HG03095 (cell line): ENCODE results near the gene TTC12.
"Not testable (repeated sequence)": the region's sequence is repeated elsewhere in the genome, so short reads cannot be mapped to it uniquely, and the experiment has no call there.

Experiments
- ATAC-seq: cut with Tn5 transposase; IDR thresholded peaks from one replicate; pipeline ENCODE4 v1.9.1; 2021; ENCODE audit warnings: moderate library complexity; ENCODE audit not compliant: unreplicated experiment

The TTC12 gene

DNA sequence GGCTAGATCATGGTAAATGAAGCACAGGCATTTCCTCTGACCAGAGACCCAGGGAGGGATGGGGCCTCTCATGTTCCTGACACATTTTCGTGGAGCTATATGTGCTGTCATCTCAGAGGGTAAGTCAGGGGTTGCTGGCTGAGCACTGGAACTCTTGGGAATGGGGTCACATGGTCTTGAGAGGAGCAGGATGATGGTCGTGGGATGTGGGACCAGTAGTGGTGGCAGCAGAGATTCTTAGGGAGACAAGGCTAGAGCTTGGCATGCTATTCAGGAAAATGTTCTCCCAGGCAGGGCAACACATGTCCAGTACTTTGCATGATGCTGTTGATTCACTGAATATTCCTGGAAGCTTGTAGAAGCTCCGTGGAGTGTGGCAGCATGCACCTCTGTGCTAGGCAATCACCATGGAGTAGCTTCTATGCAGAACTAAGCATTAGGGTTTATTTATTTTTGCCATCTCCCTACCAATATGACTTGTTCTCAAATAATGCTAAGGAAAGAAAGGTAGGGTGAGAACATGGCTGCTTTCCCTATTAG lies 31.4 kb upstream of the TTC12 start:
- no peak for ATAC-seq

DNA sequence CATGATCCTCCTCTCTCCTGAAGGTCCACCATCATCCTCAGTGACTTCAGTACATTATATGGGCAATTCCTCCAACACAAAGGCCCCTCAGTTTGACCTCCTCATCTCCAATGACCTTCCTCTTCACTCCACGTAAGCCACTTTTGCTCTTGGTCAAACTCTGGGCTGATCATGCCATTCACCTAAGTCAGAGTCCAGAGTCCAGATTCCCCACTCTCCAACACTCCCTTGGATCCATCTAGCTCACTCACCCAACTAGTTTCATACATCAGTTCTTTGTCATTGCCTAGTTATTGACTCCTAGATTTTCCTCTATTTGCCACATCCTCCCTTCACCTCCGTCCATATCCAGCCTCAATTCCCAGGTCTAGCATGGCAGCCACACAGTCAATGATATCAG lies 30.5 kb upstream of the TTC12 start:
- no peak for ATAC-seq

DNA sequence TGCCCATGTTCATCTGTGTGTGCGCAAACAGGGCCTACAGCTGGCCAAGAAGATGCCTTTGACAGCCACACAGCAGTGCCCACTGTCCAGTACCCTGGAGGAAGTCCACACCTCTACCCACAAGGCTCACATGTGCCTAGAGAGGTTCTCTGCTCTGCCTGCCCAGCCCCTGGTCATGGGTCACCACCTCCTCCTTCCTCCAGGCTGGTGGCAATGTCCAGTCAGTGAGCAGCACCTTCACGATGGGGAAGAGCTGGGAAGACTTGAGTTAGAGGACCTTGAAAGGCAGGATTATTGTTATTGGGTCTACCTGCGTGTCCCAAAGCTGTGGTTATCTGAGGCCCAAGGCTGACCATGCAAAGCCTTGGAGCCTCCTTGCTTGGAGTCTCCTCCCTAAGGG lies 28.4 kb upstream of the TTC12 start:
- no peak for ATAC-seq

DNA sequence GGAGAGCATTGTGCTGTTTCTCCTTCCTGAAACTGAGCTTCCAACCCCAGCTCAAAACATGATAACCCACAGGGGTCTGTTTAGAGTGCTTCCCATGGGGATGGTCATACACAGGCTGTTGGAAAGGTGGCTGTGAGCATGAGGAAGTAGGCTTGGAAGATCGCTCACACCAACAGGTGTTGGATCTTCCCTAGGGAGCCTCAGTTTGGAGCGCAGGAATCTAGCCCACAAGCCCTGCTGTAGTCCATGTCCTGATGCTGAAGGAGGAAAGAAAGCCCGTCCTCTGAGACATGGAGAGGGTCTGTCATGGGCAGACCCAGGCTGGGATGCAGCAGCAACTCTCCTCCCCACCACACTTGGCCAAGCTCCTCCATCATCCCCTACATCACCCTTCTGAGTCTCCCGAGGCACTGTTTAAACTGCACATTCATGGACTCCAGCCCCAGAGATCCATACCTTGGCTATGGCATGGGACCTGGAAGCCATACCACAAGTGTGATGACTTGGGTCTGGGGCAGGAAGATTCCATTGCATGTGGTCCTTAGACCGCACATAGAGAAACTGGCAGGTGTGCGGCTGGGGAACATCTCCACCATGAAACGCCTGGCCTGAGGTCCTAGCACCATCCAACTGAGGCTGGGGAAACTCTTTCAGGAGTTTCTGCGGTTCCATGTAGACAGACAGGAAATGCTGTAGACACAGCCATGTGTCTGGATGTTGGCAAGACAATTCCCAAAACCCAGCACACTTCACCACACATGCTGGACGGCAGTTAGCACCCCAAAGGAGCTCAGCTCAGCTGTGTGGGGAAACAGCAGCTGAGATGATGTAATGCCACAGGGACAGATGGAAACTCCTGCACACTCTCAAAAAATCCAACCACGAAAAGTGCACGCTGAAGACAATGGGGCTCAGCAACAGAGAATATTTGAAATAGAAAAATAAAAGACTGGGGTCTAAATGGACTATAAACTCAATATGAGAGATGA lies 27.6 kb upstream of the TTC12 start:
- no peak for ATAC-seq

DNA sequence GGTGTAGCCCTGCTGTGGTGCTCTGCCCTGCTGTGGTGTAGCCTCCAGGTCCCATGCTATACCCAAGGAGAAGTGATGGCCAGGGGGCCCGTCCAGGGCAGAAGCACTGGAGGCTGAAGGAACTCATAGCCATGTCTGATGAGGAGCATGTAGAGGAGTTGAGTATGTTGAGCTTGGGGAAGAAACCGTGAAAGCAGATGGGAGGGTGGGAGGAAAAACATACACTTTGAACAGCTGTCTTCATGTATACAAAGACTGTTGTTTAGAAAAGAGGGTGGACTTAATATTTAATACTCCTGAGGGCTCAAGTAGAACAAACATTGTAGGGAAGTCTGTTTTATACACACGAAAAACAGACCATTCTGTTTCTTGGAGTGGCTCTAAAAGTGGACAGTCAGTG lies 26.6 kb upstream of the TTC12 start:
- no peak for ATAC-seq

DNA sequence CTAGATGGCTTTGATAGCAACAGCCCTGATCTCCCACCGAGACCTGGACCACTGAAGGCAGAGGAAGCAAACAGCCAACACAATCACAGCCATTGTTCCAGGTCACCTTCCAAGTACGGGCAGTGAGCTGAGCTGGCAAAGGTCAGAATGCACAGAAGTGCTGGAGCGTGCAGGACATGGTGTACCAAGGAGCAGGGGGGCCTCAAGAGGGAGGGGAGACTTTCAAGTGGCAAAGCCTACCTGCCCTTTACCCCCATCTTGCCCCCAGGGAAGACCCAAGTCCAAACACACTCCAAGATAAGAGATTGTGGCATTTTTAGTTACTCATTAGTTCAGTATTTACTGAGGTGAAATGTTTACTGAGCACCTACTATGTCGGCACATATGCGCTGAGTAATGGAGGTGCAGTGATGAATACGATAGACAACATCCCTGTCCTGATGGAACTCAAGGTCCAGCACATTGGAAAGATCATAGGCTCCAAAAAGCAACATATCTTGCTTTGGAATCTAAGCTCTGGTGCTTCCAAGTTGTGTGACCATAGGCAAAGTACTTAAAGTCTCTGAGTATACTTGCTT lies 26.0 kb upstream of the TTC12 start:
- no peak for ATAC-seq

DNA sequence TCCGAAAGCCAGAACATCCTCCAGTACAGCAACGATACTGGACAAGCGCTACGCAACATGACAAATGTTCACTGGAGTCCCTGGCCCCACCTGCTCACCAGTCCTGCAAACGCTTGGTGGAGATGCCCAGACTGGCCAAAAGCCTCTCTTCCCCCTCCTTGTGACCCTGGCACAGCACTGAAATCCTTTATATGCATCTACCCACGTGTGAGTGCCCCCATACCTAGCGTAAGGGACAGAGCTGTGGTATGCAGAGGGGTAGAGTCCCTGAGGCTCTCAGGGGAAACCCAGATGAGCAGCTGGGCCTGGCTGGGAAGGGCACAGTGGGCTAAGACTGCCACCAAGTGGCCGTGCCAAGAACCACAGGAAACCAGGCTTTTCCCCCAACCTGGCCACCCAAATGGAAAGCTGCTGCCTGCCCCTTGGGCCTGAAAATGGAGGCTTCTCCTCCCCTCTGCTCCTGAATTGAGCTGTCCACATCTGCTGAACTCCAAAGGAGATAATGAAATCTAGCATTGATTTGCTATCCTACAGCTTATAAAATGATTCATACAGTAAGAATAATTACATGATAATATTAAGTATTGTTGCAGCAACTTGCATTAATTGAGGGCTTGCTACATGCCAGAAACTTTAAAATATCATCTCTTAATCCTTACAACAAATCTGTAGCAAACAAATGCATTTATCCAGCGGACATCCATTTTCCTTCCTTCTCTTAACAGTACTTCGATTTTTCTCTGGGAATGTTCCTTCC lies 24.8 kb upstream of the TTC12 start:
- ATAC-seq = peak; percentile 84

DNA sequence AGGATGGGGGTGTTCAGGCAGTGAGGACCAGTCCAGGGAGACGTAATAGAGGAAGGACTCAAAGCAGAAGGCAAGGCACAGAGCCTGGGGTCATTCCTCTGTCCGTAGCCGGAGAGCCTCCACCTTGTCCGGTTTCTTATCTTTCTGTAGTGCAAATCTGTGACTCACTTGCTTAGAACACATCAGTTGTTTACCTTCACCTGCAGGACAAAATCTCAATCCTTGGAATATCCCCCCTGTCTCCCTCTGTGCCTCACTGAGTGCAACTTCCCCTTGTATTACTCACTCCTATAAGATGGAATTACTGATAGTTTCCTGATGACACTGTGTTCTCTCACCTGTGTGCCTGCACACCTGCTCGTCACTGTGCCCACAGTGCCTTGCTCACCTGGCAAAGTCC lies 20.4 kb upstream of the TTC12 start:
- ATAC-seq = no peak

DNA sequence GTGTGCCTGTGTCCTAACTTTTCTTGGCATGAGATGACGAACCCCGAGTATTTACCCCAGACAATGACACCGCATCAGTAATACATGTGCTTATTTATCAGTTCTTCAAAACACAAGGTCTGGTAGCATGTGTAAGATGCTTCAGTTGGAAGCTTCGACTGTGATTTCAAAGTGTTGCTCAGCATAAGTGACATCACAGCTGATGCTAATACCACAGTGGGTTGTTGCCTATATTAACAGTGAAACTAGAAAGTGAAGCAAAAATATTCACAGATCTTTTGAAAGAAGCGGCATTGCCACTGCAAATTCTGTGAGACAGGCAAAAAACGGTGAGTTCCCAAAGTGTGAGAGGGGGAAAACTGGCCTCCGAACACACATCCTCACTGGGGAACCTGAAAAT lies 18.4 kb upstream of the TTC12 start:
- ATAC-seq = no peak

DNA sequence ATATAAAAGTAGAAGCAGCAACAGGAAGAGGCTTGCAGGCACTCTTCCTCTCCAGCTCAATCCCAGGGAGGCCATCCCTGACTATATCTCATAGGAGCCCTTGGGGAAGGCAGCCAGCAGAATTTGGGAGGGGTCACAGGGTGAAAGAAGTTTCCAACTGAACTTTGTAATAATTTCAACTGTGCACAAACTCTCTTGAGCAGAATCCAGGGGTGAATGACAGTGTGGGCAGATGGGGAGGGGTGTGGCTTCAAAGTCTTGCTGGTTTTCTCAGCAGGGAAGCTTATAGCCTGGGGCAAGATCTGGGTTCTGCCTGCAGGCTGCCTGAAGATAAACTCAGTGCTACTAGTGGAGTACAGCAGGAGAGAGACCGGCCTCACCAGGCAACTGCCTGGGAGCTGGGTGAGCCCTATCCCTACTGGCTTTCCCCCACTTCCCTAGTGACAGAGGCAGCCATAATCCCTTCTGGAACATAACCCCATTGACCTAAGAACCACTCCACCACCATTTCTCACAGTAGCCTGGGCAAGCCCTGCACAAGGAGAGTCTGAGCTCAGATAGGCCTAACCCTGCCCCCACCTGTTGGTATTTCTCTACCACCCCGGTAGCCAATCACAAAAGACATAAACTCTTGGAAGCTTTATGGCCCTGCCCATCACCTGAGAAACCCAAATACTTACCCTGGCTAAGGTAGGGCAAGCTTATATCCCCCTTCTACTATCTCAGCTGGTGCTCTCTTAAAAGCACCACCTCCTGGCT lies 17.8 kb upstream of the TTC12 start:
- no peak for ATAC-seq

DNA sequence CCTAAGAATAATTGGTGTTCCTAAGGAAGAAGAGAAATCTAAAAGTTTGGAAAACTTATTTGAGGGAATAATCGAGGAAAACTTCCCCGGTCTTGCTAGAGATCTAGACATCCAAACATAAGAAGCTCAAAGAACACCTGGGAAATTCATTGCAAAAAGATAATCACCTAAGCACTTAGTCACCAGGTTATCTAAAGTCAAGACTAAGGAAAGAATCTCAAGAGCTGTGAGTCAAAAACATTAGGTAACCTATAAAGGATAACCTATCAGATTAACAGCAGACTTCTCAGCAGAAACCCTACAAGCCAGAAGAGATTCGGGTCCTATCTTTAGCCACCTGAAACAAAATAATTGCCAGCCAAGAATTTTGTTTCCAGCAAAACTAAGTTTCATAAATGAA lies 15.9 kb upstream of the TTC12 start:
- not testable (repeated sequence) for ATAC-seq

DNA sequence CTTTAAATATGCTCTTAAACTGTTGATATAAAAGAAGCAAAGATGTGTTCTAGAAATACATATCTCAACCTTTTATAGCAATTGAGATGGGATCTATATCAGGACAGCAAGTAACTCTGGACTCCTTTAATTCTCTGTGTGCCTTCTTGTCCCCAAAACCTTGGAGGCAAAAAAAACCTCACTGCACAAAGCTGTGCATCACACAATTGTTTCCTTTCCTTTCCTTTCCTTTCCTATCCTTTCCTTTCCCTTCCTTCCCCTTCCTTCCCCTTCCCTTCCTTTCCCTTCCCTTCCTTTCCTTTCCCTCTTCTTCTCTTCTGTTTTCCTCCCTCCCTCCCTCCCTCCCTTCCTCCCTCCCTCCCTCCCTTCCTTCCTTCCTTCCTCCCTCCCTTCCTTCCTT lies 9.5 kb upstream of the TTC12 start:
- no peak for ATAC-seq

DNA sequence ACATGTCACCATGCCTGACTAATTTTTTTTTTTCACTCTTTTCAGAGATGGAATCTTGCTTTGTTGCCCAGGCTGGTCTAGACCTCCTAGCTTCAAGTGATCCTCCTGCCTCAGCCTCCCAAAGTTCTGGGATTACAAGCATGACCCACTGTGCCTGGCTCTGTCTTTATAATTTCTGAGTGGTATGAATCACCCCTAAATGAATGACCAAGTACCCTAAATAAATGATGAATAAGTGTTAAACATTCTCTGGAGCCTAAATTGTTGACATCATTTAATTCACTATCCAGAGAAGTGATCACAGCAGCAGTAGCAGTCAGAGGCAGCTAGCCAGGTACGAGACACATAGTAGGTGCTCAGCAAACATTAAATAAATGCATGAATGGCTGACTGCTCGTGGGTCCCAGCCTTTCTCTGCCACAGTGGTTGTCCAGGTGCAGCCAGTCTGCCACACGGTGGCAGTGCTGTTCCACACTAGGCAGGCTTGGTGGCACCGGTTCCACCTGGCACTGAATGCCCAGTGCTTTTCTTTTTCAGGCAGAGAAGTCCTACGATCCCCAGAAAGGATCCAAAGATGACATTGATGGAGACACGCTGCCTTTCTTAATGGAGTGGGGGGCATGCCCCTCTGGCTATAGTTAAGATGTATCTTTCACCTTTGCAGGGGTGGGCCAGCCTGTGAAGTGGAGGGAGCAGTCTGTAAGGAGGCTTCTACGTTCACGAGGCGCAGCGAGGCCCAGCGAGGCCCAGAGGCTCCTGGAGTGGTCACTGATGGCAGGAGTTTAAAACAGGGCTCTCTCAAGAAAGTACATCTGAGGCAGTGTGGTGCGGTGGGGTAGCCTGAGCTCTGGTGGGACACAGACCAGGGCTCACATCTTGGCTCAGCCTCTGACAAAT lies 8.7 kb upstream of the TTC12 start:
- peak; percentile 57 for ATAC-seq

DNA sequence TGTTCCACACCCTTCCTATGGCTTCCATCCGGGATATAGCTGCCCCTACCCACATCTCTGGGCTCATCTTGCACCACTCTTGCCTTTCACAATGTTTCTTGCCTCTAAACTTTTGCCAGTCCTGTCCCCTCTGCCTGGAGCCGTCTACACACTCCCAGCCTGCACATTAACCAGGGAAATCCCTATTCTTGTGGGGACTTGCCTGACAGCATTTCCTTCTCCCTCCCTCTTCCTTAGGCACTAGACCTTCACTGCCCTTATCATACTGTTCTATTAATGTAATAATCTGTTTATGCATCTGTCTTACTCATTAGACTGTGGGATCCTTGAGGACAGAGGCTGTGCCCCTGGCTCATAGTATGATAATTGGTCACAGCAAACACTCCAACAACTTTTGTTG lies 5.8 kb upstream of the TTC12 start:
- no peak for ATAC-seq

DNA sequence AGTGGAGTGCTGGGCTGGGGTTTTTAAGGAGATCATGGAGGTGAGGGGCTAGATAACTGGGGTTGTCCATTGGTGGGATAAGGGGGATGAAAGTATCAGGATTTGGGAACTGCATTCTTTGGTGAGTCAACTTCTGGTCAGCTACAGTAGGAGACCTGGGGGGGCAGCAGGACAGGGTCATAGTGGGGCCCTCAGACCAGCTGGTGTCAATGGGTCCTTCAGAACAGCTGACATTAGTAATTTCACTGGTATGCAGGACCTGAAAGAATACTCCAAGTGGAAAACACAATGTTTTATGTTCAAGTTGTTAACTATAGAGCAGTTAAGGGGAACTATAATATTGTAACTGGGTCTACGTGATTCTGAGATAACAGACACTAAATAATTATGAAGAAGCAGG lies 2.8 kb upstream of the TTC12 start:
- ATAC-seq = no peak

DNA sequence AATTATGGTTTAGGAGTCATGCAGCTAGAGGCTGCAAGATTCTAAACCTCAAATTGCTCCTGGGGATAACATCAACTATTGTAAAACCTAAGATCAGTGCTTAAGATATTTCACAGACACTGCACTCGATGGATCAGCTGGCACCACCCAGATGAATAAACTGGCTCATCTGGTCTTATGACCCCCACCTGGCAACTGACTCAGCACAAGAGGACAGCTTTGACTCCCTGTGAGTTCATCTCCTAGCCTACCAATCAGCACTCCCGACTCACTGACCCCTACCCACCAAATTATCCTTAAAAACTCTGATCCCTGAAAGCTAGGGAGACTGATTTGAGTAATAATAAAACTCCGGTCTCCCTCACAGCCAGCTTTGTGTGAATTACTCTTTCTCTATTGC lies 782 bp upstream of the TTC12 start:
- no peak for ATAC-seq

DNA sequence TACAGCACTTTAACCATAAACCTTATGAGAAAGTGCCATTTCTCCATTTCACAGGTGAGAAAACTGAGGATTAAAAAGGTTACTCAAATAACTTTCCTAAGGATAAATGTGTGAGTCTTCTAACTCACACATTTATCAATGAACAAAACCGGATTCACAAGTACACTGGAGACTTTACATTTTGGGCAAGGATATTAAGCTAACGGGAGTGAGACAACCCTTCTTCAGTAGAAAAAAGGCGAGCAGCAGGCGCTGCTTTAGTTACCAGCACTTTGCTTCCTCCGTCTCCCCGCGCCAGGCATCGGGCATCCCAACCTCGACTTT lies 356 bp upstream of the TTC12 start:
- ATAC-seq = no peak

DNA sequence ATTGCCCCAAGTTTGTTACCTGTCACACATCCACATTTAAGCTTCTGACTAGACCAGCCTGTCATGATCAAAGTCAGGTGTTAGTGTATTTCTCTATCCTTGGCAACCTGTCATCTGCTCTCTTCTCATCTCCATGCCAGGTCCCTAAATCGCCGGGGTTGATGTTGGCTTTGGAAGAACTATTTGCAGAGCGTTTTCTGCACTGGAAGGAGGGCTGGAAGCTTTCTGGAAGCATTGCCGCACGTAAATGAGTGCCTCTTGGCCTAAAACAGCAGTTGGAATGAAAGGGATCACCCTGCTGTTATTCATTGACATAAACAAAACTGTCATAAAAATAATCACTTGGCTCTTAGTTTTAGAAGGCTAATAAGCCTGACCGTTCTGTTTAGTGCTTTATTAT lies 1.4 kb downstream of the TTC12 start:
- no peak for ATAC-seq

DNA sequence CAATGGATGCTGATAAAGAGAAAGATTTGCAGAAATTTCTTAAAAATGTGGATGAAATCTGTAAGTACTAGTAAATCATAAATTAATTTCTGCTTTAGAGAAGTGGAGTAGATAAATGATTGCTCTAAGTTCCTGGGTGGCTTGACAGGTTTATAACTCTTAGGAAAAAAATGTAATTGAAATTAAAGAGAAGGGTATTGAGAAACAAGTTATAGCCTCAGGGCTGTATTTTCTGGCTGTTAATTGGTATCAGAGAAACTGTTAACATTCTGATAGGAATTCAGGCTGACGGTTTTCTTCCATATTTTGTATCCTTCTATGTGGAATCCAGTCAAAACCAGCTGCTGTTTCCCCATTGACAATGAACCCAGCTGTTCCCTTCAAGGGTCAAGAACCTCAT lies 1.9 kb downstream of the TTC12 start:
- ATAC-seq = no peak

DNA sequence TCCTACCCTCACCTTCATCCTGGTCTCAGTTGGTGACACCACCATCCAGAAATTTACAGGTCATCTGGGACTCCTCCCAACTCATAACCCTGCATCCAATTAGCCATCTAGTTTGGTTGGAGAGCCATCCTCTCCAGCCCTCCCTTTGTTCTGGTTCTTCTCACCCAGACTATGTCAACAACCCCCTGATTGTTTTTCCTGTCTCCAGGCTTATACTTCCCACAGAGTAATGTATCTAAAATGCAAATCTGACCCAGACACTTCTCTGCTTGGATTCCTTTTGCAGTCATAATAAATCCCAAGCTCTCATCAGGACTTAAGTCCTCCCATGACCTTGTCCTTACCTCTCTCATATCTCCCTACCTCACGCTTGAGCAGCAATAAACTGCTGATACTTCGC lies 3.0 kb downstream of the TTC12 start:
- ATAC-seq = no peak
